Thyroid gland (tissue), 4 donors: Measurements from ENCODE around the gene UNC5C.

Experiments used
- CTCF ChIP-seq, 6 experiments: fragments of 200-600 bp in 3 of 6; fragments of 450-650 bp in 3 of 6; sonication (generic) in 3 of 6; IDR thresholded peaks; one replicate each; pipeline ENCODE4 v1.5.1; 2016 to 2019; ENCODE audit warnings: antibody characterized with exemption in 6 of 6, mild to moderate bottlenecking in 2 of 6, inconsistent platforms in 1 of 6, moderate library complexity in 1 of 6
- POLR2A ChIP-seq, 2 donors: fragments of 450-650 bp; IDR thresholded peaks; one replicate each; pipeline ENCODE4 v1.6.1; 2017; ENCODE audit warnings: antibody characterized with exemption in 2 of 2, mild to moderate bottlenecking in 2 of 2, moderate library complexity in 1 of 2

- TF ChIP-seq CTCF (IDR thresholded peaks at IDR 0.05) (no peak), POLR2A (IDR thresholded peaks at IDR 0.05) (no peak)
These were observed 187.7 kb downstream of the UNC5C start for GRCh38 chr4:95360906-95361695.
